Muscle of leg (tissue), 11 donors: Measurements from ENCODE around the gene GIT1. TPM values are rescaled to one million over a fixed set of nuclear protein-coding genes. Genes with fewer than 3 reads are reported as not detected.

Source experiments
- DNase-seq: peaks from one replicate; pipeline ENCODE4 v3.0.0; 2013
- H3K27ac ChIP-seq: one replicate; pipeline ENCODE4 v1.5.1; 2013; ENCODE audit warnings: mild to moderate bottlenecking, low read length, control low read depth
- H3K27me3 ChIP-seq: one replicate; pipeline ENCODE4 v1.6.1; 2013; ENCODE audit warnings: low read length; ENCODE audit not compliant: control insufficient read depth, insufficient read depth
- H3K36me3 ChIP-seq: one replicate; pipeline ENCODE4 v1.6.1; 2013; ENCODE audit warnings: low read length; ENCODE audit not compliant: control insufficient read depth, insufficient read depth
- H3K4me1 ChIP-seq: one replicate; pipeline ENCODE4 v1.6.1; 2013; ENCODE audit warnings: low read length; ENCODE audit not compliant: control insufficient read depth, insufficient read depth
- H3K4me3 ChIP-seq: one replicate; pipeline ENCODE4 v1.5.1; 2013; ENCODE audit warnings: low read length, control low read depth
- H3K9me3 ChIP-seq: replicated peaks from 2 replicates; pipeline ENCODE4 v1.6.1; 2013; ENCODE audit warnings: low read depth, low read length; ENCODE audit not compliant: control insufficient read depth
- WGBS: methylation state at CpG from one replicate; pipeline ENCODE4 v1.1.5; 2013; ENCODE audit warnings: missing lambda C conversion rate; ENCODE audit not compliant: insufficient coverage; 5-methylcytosine and 5-hydroxymethylcytosine counted together
- polyA plus RNA-seq, 8 donors: library from polyadenylated mRNA; unstranded; fragments of 120-200 nt; gene quantifications; one replicate each; pipeline versions ENCODE4 v1.2.1 to v1.2.3, GENCODE V29; 2013; ENCODE audit warnings: inconsistent platforms in 1 of 8, low replicate concordance in 1 of 8; ENCODE audit not compliant: insufficient read length in 8 of 8, insufficient read depth in 1 of 8
- total RNA-seq: library from RNA; stranded (reverse); fragments of 120-200 nt; gene quantifications from one replicate; pipeline ENCODE4 v1.2.4, GENCODE V29; 2013

GIT1 gene
- total and polyA plus RNA-seq, 9 donors: 16.4 to 33.7 (median 31.4) TPM

DNA sequence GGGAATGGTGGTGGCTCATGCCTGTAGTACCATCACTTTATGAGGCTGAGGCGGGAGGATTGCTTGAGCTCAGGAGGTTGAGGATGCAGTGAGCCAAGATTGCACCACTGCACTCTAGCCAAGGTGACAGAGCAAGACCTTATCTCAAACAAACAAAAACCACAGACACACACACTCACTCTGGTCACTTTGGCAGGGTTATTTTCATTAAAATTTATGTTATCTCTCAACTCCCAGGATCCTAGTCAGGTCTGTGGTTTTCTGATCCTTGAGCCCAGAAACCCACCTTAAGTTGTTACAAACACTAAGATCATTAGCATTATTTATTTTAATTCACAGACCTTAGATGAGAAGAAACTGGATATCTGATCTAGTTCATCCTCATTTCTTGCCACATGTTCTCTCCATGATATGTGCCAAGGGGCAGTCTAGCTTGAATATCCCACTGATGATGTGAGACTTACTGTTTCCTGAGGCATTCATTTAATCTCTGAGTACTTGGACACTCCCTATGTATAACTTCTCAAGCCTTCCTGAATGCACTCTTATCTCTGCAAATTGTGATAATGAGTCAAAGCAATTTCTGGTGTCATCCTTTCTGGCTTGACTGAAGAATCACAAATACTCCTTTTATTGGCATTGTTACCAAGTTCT is 32.2 kb downstream of the GIT1 start:
- H3K9me3 ChIP-seq: no peaks in the 10 kb centered on the region
- DNase-seq: no peak
- WGBS: no CpG with 5 or more reads among the region's 1 CpG
- no peak overlapping the region for H3K4me3 ChIP-seq
- H3K4me1 ChIP-seq: peaks cover 8% of the 10 kb centered on the region
- H3K36me3 ChIP-seq: peaks cover 4% of the 10 kb centered on the region
- no peak overlapping the region for H3K27ac ChIP-seq
- no peaks in the 10 kb centered on the region for H3K27me3 ChIP-seq

DNA sequence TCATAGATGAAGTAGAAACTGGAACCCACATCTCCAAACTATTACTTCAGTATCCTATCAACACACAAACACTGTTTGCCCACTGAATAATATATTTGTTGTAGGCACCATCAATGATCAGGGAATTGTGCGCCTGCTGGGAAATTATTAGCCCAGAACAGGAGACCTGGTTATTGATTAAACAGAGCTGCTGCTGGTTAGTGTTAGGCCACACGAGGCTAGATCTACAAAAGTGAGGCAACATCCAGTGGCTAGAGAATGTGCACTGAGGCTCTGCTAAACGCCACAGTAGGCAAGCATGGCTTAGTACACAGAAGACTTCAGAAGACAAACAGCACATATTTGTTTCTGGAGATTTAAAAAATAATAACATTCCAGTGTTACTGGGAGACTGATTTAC is 33.6 kb downstream of the GIT1 start:
- WGBS: 71% methylated on average over 1 of the region's 3 CpGs
- H3K4me1 ChIP-seq: peaks cover 4% of the 10 kb centered on the region
- H3K27me3 ChIP-seq: no peaks in the 10 kb centered on the region
- DNase-seq: no peak
- H3K27ac ChIP-seq: no peak overlapping the region
- no peaks in the 10 kb centered on the region for H3K9me3 ChIP-seq
- no peaks in the 10 kb centered on the region for H3K36me3 ChIP-seq
- H3K4me3 ChIP-seq: no peak overlapping the region

DNA sequence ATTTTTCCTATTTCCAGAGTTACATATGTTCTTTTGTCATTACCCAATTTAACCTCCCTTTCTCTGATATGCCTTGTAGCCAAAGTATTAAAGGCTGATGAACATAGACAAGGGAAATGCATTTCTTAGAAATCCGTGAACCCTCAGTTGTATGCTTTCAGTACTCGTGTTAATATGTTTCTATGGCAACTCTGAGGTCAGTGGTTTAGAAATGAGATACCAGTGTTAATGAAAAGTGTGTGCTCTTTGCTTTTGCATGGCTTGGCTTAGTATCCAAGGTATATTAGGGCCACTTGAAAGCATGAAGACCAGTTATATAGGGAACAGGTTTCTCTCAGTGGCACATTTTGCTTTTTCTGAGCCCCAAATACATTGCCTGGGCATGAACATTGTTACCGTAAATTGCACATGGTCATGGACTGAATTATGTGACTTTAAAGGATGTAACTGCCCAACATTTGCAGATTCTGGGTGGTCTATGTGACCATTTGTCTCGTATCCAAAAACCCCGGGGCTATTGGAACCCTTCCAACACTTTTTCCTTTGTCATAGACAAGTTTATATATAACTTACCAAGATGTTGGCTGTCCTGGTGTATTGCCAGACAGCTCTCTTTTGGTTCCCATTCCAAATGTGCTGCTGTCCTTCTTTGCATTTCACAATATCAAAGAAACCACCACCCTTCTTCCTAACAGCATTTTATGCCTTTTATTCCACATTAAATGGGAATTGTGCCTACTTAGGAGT is 40.1 kb downstream of the GIT1 start:
- 34% methylated on average over 2 of the region's 5 CpGs for WGBS
- Histone ChIP-seq H3K4me1 (peaks cover 4% of the 10 kb centered on the region), H3K27me3 (no peaks in the 10 kb centered on the region), H3K4me3 (no peak overlapping the region), H3K36me3 (peaks cover 7% of the 10 kb centered on the region), H3K27ac (no peak overlapping the region), H3K9me3 (no peaks in the 10 kb centered on the region)
- no peak for DNase-seq

DNA sequence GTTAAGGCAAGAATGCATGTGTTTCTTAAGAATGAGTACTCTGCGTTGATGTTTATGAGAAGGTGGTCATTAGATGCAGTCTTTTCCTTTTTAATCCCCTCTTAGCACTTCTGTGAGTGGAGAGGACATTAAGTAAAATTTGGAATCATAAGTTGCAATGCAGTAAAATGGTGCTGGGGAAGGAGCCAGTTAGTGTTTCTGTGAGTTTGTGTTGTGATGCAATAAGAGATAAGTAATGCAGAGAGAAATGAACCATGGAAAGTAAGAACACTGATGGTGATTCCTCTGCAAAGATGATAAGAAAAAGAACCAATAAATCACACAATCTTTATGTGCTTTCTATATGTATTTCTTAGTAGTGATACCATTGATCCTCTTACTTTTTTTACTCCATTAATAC is 42.6 kb downstream of the GIT1 start:
- peaks cover 4% of the 10 kb centered on the region for H3K4me1 ChIP-seq
- no peak overlapping the region for H3K4me3 ChIP-seq
- peaks cover 19% of the 10 kb centered on the region for H3K36me3 ChIP-seq
- WGBS: no CpG with 5 or more reads among the region's 1 CpG
- no peak for DNase-seq
- H3K27me3 ChIP-seq: no peaks in the 10 kb centered on the region
- H3K9me3 ChIP-seq: no peaks in the 10 kb centered on the region
- no peak overlapping the region for H3K27ac ChIP-seq

DNA sequence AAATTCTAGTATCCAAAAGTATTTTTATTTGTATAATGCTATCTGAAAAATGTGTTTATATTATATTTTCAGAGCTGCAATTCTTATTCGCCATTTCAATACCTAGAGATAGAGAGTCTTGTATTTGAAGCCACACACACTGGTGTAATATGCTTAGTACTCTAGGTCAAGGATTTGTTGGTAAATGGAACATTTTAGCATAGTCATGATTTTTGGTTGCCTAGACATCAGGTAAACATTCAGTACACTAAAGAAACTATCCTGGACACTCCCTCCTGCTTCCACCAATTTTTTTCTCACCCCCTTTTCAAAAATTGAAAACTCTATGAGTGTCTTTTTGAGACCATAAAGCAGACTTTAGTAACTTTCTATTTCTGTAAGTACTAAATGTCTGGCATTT is 43.4 kb downstream of the GIT1 start:
- H3K36me3 ChIP-seq: peaks cover 24% of the 10 kb centered on the region
- H3K27ac ChIP-seq: no peak overlapping the region
- no peak for DNase-seq
- WGBS: no CpG with 5 or more reads among the region's 1 CpG
- H3K4me1 ChIP-seq: peaks cover 4% of the 10 kb centered on the region
- no peaks in the 10 kb centered on the region for H3K9me3 ChIP-seq
- H3K4me3 ChIP-seq: no peak overlapping the region
- no peaks in the 10 kb centered on the region for H3K27me3 ChIP-seq

DNA sequence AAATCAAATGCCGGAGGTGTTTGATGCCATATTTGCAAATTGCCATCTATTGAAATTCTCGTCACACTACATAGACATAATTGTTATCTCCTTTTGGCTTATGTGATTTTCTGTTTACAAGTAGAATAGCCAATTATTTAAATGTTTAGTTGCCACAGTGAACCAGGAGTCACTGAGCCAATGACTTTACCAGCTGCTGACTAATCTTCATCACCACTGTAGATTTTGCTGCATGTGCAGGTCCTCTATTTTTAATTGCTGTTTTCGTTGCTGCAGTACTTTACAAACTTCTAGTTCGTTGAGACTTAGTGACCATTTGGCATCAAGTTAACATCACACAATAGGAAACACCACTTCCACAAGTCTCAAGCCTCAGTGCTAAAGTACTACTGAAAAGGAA is 45.4 kb downstream of the GIT1 start:
- peaks cover 28% of the 10 kb centered on the region for H3K36me3 ChIP-seq
- DNase-seq: no peak

DNA sequence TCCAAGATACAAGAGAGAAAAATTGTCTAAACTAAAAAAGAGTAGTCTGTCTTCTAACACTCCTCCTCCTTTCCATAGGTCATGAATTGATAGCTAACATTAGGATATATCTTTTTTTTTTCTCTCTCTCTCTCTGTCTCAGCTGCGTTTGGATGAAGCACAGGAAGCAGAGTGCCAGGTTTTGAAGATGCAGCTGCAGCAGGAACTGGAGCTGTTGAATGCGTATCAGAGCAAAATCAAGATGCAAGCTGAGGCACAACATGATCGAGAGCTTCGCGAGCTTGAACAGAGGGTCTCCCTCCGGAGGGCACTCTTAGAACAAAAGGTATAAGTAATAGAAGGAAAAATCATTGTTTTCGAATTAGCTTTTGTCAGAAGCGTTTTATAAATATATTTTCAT is 55.5 kb downstream of the GIT1 start:
- no peak overlapping the region for H3K27ac ChIP-seq
- no peaks in the 10 kb centered on the region for H3K27me3 ChIP-seq
- DNase-seq: peak; percentile 8
- peaks cover 41% of the 10 kb centered on the region for H3K36me3 ChIP-seq
- no peak overlapping the region for H3K4me3 ChIP-seq
- H3K9me3 ChIP-seq: no peaks in the 10 kb centered on the region
- no peaks in the 10 kb centered on the region for H3K4me1 ChIP-seq
- WGBS: 80% methylated on average over 3 of the region's 8 CpGs

More for the DNA sequence above, 45.4 kb downstream of the GIT1 start:
- H3K9me3 ChIP-seq: no peaks in the 10 kb centered on the region
- H3K4me3 ChIP-seq: no peak overlapping the region
- no peaks in the 10 kb centered on the region for H3K27me3 ChIP-seq
- H3K4me1 ChIP-seq: no peaks in the 10 kb centered on the region
- no CpG with 5 or more reads among the region's 4 CpGs for WGBS
- H3K27ac ChIP-seq: no peak overlapping the region

DNA sequence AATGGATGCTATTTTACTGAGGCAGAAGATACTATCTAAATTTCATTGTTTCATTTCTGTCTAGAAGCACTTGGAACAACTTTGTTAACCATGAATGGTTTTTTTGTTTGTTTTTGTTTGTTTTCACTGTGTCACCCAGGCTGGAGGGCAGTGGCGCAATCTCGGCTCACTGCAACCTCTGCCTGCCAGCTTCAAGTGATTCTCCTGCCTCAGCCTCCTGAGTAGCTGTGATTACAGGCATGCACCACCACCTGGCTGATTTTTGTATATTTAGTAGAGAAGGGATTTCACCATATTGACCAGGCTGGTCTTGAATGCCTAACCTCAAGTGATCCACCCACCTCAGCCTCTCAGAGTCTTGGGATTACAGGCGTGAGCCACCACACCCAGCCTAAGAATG is 63.1 kb downstream of the GIT1 start:
- no peak for DNase-seq
- Histone ChIP-seq H3K36me3 (peaks cover 42% of the 10 kb centered on the region), H3K9me3 (no peaks in the 10 kb centered on the region), H3K4me3 (no peak overlapping the region), H3K27me3 (no peaks in the 10 kb centered on the region), H3K27ac (no peak overlapping the region), H3K4me1 (no peaks in the 10 kb centered on the region)
- 100% methylated on average over 2 of the region's 3 CpGs for WGBS

DNA sequence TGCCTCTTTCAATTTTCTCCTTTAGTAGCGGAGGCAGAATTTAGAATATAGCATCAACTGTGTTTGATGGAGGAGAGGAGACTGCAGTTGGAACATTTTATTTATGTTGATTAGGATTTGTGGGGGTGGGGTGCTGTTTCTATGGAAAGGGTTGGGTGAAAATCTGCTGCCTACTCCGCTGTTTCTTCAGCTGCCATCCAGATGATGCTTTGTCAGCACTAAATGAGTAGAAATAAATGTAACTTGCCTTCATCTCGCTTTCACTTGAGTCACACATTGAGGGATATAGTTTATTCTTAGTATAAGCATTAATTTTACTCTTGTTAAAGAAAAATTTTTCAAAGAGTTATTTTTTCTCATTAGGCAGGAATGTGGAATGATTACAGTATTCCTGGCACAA is 64.8 kb downstream of the GIT1 start:
- no peak for DNase-seq
- Histone ChIP-seq H3K9me3 (no peaks in the 10 kb centered on the region), H3K27me3 (no peaks in the 10 kb centered on the region), H3K27ac (no peak overlapping the region), H3K4me1 (no peaks in the 10 kb centered on the region), H3K4me3 (no peak overlapping the region), H3K36me3 (peaks cover 39% of the 10 kb centered on the region)
- WGBS: 100% methylated on average over 1 of the region's 3 CpGs
